Subcutaneous abdominal adipose tissue (tissue), 5 donors: Measurements from ENCODE around the gene SIRPA.

Experiments
- H3K27ac ChIP-seq: one replicate; pipeline ENCODE4 v1.7.0; 2013; ENCODE audit warnings: low read depth, mild to moderate bottlenecking, inconsistent platforms, low read length, moderate library complexity
- H3K27me3 ChIP-seq, 5 donors: one replicate each; pipeline ENCODE4 v1.7.0; 2013; ENCODE audit warnings: low read length in 5 of 5, inconsistent platforms in 1 of 5; ENCODE audit not compliant: control insufficient read depth in 5 of 5, insufficient read depth in 4 of 5
- H3K36me3 ChIP-seq, 5 donors: one replicate each; pipeline ENCODE4 v1.7.0; 2013; ENCODE audit warnings: low read length in 5 of 5; ENCODE audit not compliant: control insufficient read depth in 5 of 5, insufficient read depth in 5 of 5
- H3K4me1 ChIP-seq, 5 donors: one replicate each; pipeline ENCODE4 v1.7.0; 2013; ENCODE audit warnings: low read length in 5 of 5, mild to moderate bottlenecking in 3 of 5, moderate library complexity in 1 of 5; ENCODE audit not compliant: control insufficient read depth in 5 of 5, insufficient read depth in 5 of 5
- H3K4me3 ChIP-seq, 5 donors: one replicate each; pipeline ENCODE4 v1.7.0; 2013; ENCODE audit warnings: low read length in 5 of 5, low read depth in 1 of 5
- H3K9ac ChIP-seq, 5 donors: one replicate each; pipeline ENCODE4 v1.7.0; 2013; ENCODE audit warnings: low read length in 5 of 5, mild to moderate bottlenecking in 4 of 5, moderate library complexity in 3 of 5
- H3K9me3 ChIP-seq, 5 donors: one replicate each; pipeline ENCODE4 v1.7.0; 2013; ENCODE audit warnings: low read length in 5 of 5; ENCODE audit not compliant: control insufficient read depth in 5 of 5
- donor health status: healthy.
- donor health status: healthy.
- donor health status: healthy.
- donor health status: healthy.
- donor health status: healthy.

Gene SIRPA

GRCh38 chr20:1943275-1944002, 48.2 kb downstream of the SIRPA start:
- H3K27me3 ChIP-seq = peaks cover 0 to 5% (median 0%) of the 10 kb centered on the region in 5 donors
- no peak overlapping the region for H3K9ac ChIP-seq
- H3K4me3 ChIP-seq = no peak overlapping the region
- peaks cover 18 to 86% (median 76%) of the 10 kb centered on the region in 5 donors for H3K4me1 ChIP-seq
- peak overlapping the region; percentile 38 for H3K27ac ChIP-seq
- no peaks in the 10 kb centered on the region for H3K9me3 ChIP-seq
- peaks cover 0 to 7% (median 5%) of the 10 kb centered on the region in 5 donors for H3K36me3 ChIP-seq

GRCh38 chr20:1944345-1945091, 49.3 kb downstream of the SIRPA start:
- Histone ChIP-seq H3K36me3 (no peaks in the 10 kb centered on the region), H3K27ac (peak overlapping the region; percentile 44), H3K4me1 (peaks cover 21 to 86% (median 74%) of the 10 kb centered on the region in 5 donors), H3K4me3 (no peak overlapping the region), H3K9me3 (no peaks in the 10 kb centered on the region), H3K27me3 (peaks cover 0 to 5% (median 0%) of the 10 kb centered on the region in 5 donors), H3K9ac (no peak overlapping the region)

- Histone ChIP-seq H3K9me3 (no peaks in the 10 kb centered on the region), H3K4me3 (peak overlapping the region in 1 of 5 donors; percentile 37), H3K36me3 (no peaks in the 10 kb centered on the region), H3K27ac (peak overlapping the region; percentile 44), H3K27me3 (peaks cover 0 to 5% (median 0%) of the 10 kb centered on the region in 5 donors), H3K9ac (no peak overlapping the region), H3K4me1 (peaks cover 26 to 90% (median 79%) of the 10 kb centered on the region in 5 donors)
Observed at GRCh38 chr20:1945134-1945618, 50.0 kb downstream of the SIRPA start.

GRCh38 chr20:1945660-1946059, 50.5 kb downstream of the SIRPA start:
- Histone ChIP-seq H3K4me3 (peak overlapping the region in 1 of 5 donors; percentile 37), H3K4me1 (peaks cover 26 to 93% (median 75%) of the 10 kb centered on the region in 5 donors), H3K9me3 (no peaks in the 10 kb centered on the region), H3K27me3 (peaks cover 0 to 5% (median 0%) of the 10 kb centered on the region in 5 donors), H3K36me3 (no peaks in the 10 kb centered on the region), H3K9ac (peak overlapping the region in 1 of 5 donors; percentile 19), H3K27ac (peak overlapping the region; percentile 44)

- H3K4me1 ChIP-seq = peaks cover 21 to 90% (median 70%) of the 10 kb centered on the region in 5 donors
- H3K27ac ChIP-seq = no peak overlapping the region
- no peaks in the 10 kb centered on the region for H3K36me3 ChIP-seq
- peaks cover 0 to 5% (median 0%) of the 10 kb centered on the region in 5 donors for H3K27me3 ChIP-seq
- no peaks in the 10 kb centered on the region for H3K9me3 ChIP-seq
- H3K4me3 ChIP-seq = no peak overlapping the region
- H3K9ac ChIP-seq = no peak overlapping the region
Observed at GRCh38 chr20:1946442-1946761, 51.2 kb downstream of the SIRPA start.

GRCh38 chr20:1946762-1947534, 51.7 kb downstream of the SIRPA start:
- Histone ChIP-seq H3K9ac (peak overlapping the region in 1 of 5 donors; percentile 1), H3K4me1 (peaks cover 17 to 88% (median 65%) of the 10 kb centered on the region in 5 donors), H3K36me3 (no peaks in the 10 kb centered on the region), H3K27ac (no peak overlapping the region), H3K9me3 (no peaks in the 10 kb centered on the region), H3K27me3 (peaks cover 0 to 5% (median 0%) of the 10 kb centered on the region in 5 donors), H3K4me3 (peak overlapping the region; percentile 11 to 52 (median 38))

GRCh38 chr20:1947535-1947846, 52.3 kb downstream of the SIRPA start:
- no peak overlapping the region for H3K27ac ChIP-seq
- H3K4me3 ChIP-seq = no peak overlapping the region
- H3K9ac ChIP-seq = no peak overlapping the region

GRCh38 chr20:1949347-1950100, 54.3 kb downstream of the SIRPA start:
- no peaks in the 10 kb centered on the region for H3K9me3 ChIP-seq
- H3K27me3 ChIP-seq = peaks cover 0 to 5% (median 0%) of the 10 kb centered on the region in 5 donors
- H3K27ac ChIP-seq = peak overlapping the region; percentile 24
- H3K4me1 ChIP-seq = peaks cover 11 to 70% (median 49%) of the 10 kb centered on the region in 5 donors
- peak overlapping the region in 1 of 5 donors; percentile 55 for H3K9ac ChIP-seq
- no peak overlapping the region for H3K4me3 ChIP-seq
- H3K36me3 ChIP-seq = no peaks in the 10 kb centered on the region

More at GRCh38 chr20:1947535-1947846, 52.3 kb downstream of the SIRPA start:
- no peaks in the 10 kb centered on the region for H3K36me3 ChIP-seq
- H3K9me3 ChIP-seq = no peaks in the 10 kb centered on the region
- H3K4me1 ChIP-seq = peaks cover 17 to 85% (median 63%) of the 10 kb centered on the region in 5 donors
- H3K27me3 ChIP-seq = peaks cover 0 to 5% (median 0%) of the 10 kb centered on the region in 5 donors

GRCh38 chr20:1950836-1951235, 55.6 kb downstream of the SIRPA start:
- peaks cover 0 to 5% (median 0%) of the 10 kb centered on the region in 5 donors for H3K27me3 ChIP-seq
- no peak overlapping the region for H3K9ac ChIP-seq
- H3K36me3 ChIP-seq = no peaks in the 10 kb centered on the region
- no peak overlapping the region for H3K4me3 ChIP-seq
- peaks cover 11 to 57% (median 36%) of the 10 kb centered on the region in 5 donors for H3K4me1 ChIP-seq
- H3K9me3 ChIP-seq = no peaks in the 10 kb centered on the region
- H3K27ac ChIP-seq = no peak overlapping the region
